Esophagus (tissue), 2 donors: ENCODE data around the gene ZNHIT3. TPM values are rescaled to one million over a fixed set of nuclear protein-coding genes. Genes with fewer than 3 reads are reported as not detected.

ENCODE experiments used
- H3K27ac ChIP-seq, 2 donors: one replicate each; pipeline ENCODE4 v1.5.1; 2013; ENCODE audit warnings: low read depth in 2 of 2, mild to moderate bottlenecking in 2 of 2, inconsistent platforms in 1 of 2, low read length in 1 of 2, moderate library complexity in 1 of 2
- H3K27me3 ChIP-seq, 2 donors: one replicate each; pipeline ENCODE4 v1.6.1; 2013; ENCODE audit warnings: low read length in 2 of 2, control low read depth in 1 of 2, mild to moderate bottlenecking in 1 of 2; ENCODE audit not compliant: insufficient read depth in 2 of 2, control insufficient read depth in 1 of 2
- H3K36me3 ChIP-seq, 2 donors: one replicate each; pipeline ENCODE4 v1.6.1; 2013; ENCODE audit warnings: low read length in 1 of 2; ENCODE audit not compliant: control insufficient read depth in 2 of 2, insufficient read depth in 2 of 2
- H3K4me1 ChIP-seq, 2 donors: one replicate each; pipeline ENCODE4 v1.6.1; 2013; ENCODE audit warnings: low read length in 1 of 2; ENCODE audit not compliant: control insufficient read depth in 2 of 2, insufficient read depth in 2 of 2
- H3K4me3 ChIP-seq, 2 donors: one replicate each; pipeline ENCODE4 v1.5.1; 2013; ENCODE audit warnings: low read length in 2 of 2, mild to moderate bottlenecking in 2 of 2, low read depth in 1 of 2, moderate library complexity in 1 of 2
- H3K9me3 ChIP-seq, 2 donors: one replicate each; pipeline ENCODE4 v1.6.1; 2013; ENCODE audit warnings: mild to moderate bottlenecking in 2 of 2, low read depth in 1 of 2, low read length in 1 of 2, moderate library complexity in 1 of 2; ENCODE audit not compliant: control insufficient read depth in 2 of 2, insufficient read depth in 1 of 2
- WGBS, 2 donors: extraction: QIAGEN DNeasy Blood & Tissue Kit; methylation state at CpG; one replicate each; pipeline ENCODE4 v1.1.7; 2013; 5-methylcytosine and 5-hydroxymethylcytosine counted together
- polyA plus RNA-seq, 2 donors: library from polyadenylated mRNA; stranded (reverse); fragments of 200-250 nt; gene quantifications; one replicate each; pipeline ENCODE4 v1.2.3, GENCODE V29; 2013
- donor health status: healthy with polysubstance abuse.
- donor health status: Bipolar disorder and iron deficiency.

Gene ZNHIT3
- polyA plus RNA-seq, 2 donors, result 14.7 to 37.0 TPM

- 79 to 81% methylated on average over 7 of the region's 7 CpGs for WGBS, 2 donors
- Histone ChIP-seq H3K4me1 (peaks cover 0 to 3% of the 10 kb centered on the region in 2 donors), H3K9me3 (peaks cover 0 to 2% of the 10 kb centered on the region in 2 donors), H3K36me3 (peaks cover 23 to 48% of the 10 kb centered on the region in 2 donors), H3K27ac (no peak overlapping the region), H3K4me3 (no peak overlapping the region), H3K27me3 (no peaks in the 10 kb centered on the region)
Observed at GRCh38 chr17:36498560-36499300, 12.2 kb downstream of the ZNHIT3 start.

DNA sequence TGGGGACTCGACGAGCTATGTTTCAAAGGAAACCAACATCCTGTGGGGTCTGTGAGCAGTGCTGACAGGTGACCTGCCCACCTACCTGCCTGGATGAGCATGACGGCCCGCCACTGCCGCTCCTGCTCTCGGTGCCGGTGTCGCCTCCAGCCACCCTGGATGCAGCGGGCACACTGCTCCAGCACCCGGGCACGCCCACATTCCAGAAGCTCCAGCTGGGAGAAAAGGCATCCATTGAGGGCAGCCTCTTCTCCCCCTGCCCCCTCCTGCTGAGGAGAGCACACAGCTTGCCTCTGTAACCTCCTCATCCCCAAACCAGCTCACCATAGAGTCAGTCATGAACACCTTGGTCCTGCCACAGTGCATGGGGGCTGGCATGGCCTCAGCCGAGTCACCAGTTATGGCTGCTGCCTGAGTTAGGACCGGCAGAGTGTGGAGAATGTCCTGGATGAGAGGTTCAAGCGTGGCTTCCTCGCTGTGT lies 14.3 kb downstream of the ZNHIT3 start:
- H3K4me1 ChIP-seq, result peaks cover 0 to 3% of the 10 kb centered on the region in 2 donors
- no peaks in the 10 kb centered on the region for H3K27me3 ChIP-seq
- 87 to 94% methylated on average over 15 of the region's 15 CpGs for WGBS, 2 donors
- H3K36me3 ChIP-seq, result peaks cover 22 to 53% of the 10 kb centered on the region in 2 donors
- no peak overlapping the region for H3K27ac ChIP-seq
- no peak overlapping the region for H3K4me3 ChIP-seq
- peaks cover 0 to 2% of the 10 kb centered on the region in 2 donors for H3K9me3 ChIP-seq

DNA sequence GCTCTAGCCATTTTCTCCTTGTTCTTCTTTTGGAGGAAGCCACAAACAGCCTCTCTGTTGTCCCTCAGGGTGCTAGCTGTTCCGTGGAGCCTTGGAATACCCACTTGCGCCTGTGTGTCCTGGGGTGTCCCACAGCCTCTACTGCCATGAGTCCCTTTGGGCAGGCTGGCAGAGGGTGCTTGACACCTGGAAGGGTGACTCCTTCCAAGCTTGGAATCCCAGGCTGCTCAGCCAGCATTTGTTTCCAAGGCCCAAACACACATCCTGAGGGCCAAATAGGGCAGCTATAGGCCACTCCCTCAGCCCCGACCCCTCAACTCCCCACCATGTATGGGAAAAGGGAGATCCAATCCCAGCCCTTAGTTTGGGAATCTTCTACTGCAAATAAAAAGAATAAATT lies 14.9 kb downstream of the ZNHIT3 start:
- peaks cover 20 to 50% of the 10 kb centered on the region in 2 donors for H3K36me3 ChIP-seq
- H3K27ac ChIP-seq, result no peak overlapping the region
- peaks cover 0 to 3% of the 10 kb centered on the region in 2 donors for H3K4me1 ChIP-seq
- H3K27me3 ChIP-seq, result no peaks in the 10 kb centered on the region
- 92 to 95% methylated on average over 3 of the region's 3 CpGs for WGBS, 2 donors
- H3K9me3 ChIP-seq, result peaks cover 0 to 2% of the 10 kb centered on the region in 2 donors
- no peak overlapping the region for H3K4me3 ChIP-seq

GRCh38 chr17:36501963-36502362 lies 15.5 kb downstream of the ZNHIT3 start:
- no peak overlapping the region for H3K27ac ChIP-seq
- peaks cover 22 to 48% of the 10 kb centered on the region in 2 donors for H3K36me3 ChIP-seq
- no peak overlapping the region for H3K4me3 ChIP-seq

GRCh38 chr17:36503456-36504155 lies 17.1 kb downstream of the ZNHIT3 start:
- no peak overlapping the region for H3K4me3 ChIP-seq
- H3K27ac ChIP-seq, result no peak overlapping the region
- WGBS, 2 donors, result 91 to 94% methylated on average over 7 of the region's 7 CpGs
- H3K27me3 ChIP-seq, result no peaks in the 10 kb centered on the region
- peaks cover 0 to 2% of the 10 kb centered on the region in 2 donors for H3K9me3 ChIP-seq
- peaks cover 0 to 3% of the 10 kb centered on the region in 2 donors for H3K4me1 ChIP-seq
- peaks cover 23 to 50% of the 10 kb centered on the region in 2 donors for H3K36me3 ChIP-seq

More at GRCh38 chr17:36501963-36502362, 15.5 kb downstream of the ZNHIT3 start:
- Histone ChIP-seq H3K4me1 (peaks cover 0 to 3% of the 10 kb centered on the region in 2 donors), H3K9me3 (peaks cover 0 to 2% of the 10 kb centered on the region in 2 donors), H3K27me3 (no peaks in the 10 kb centered on the region)
- 94 to 95% methylated on average over 6 of the region's 6 CpGs for WGBS, 2 donors

DNA sequence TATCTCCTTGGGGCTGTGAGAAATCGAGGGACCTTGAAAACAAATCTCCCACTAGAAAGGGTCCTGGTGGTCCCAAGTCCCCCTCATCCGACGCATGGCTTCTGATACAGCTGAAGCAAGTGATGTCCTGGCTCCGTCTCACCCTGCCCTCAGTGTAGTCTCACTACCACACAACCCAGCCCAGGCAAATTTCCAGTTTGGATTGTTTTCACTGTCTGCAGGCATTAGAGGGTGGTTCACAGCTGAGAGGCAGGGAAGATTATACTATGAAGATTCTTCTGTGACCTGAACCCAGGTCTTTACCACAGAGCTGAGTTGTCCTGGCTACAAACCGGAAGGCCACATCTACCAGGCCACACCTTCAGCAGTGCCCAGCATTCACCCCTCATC lies 17.7 kb downstream of the ZNHIT3 start:
- 93 to 97% methylated on average over 5 of the region's 5 CpGs for WGBS, 2 donors
- peaks cover 0 to 3% of the 10 kb centered on the region in 2 donors for H3K4me1 ChIP-seq
- H3K4me3 ChIP-seq, result no peak overlapping the region
- peaks cover 0 to 2% of the 10 kb centered on the region in 2 donors for H3K9me3 ChIP-seq
- H3K27me3 ChIP-seq, result no peaks in the 10 kb centered on the region
- no peak overlapping the region for H3K27ac ChIP-seq
- H3K36me3 ChIP-seq, result peaks cover 19 to 53% of the 10 kb centered on the region in 2 donors

DNA sequence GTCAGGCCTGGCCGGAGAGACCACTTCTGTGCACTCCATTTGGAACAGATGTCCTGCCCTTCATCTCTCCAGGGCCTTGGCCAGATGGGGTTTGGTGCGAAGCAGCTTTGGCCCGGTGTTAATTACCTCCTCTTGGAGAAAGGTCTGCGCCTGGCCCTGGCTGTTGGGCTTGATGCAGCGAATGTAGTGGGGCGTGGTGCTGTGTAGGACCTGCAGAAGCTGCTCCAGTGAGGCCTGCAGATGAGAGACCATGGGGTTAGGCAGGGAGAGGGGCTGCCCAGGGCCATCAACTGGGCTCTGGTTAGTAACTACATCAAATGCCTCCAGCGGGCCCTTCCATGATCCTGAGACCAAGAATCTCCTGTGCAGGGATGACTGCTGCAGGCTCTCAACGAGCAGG lies 18.7 kb downstream of the ZNHIT3 start:
- 92 to 94% methylated on average over 8 of the region's 8 CpGs for WGBS, 2 donors
- H3K27me3 ChIP-seq, result no peaks in the 10 kb centered on the region
- H3K4me1 ChIP-seq, result peaks cover 0 to 3% of the 10 kb centered on the region in 2 donors
- H3K4me3 ChIP-seq, result no peak overlapping the region
- peaks cover 22 to 55% of the 10 kb centered on the region in 2 donors for H3K36me3 ChIP-seq
- no peak overlapping the region for H3K27ac ChIP-seq
- H3K9me3 ChIP-seq, result peaks cover 0 to 2% of the 10 kb centered on the region in 2 donors

DNA sequence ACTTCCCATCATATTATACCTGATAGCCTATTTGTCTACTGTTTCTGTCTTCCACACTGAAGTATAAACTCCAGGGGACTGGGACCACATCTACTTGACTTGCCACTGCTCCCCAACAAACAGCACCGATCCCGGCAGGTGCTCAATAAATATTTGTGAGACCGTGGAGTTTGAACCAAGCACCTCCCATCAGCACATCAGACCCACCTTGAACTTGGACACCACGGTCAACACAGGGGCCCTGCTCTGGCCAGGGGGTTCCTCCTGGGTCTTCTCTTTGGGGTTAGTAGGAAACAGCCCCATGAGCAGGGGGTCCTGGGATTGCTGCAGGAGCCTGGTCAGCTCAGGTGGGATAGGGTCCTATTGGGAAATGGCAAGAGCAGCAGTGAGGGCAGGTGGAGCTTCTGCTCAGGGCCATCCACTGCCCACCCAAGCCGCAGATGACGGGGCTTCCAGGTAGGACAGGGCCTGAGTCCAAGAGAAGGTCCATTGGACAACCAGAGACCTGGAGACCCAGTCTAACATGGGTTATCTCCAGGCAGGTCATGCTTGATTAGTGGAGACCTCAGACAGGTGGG lies 19.9 kb downstream of the ZNHIT3 start:
- Histone ChIP-seq H3K27ac (no peak overlapping the region), H3K4me3 (no peak overlapping the region), H3K9me3 (no peaks in the 10 kb centered on the region), H3K36me3 (peaks cover 22 to 55% of the 10 kb centered on the region in 2 donors), H3K27me3 (no peaks in the 10 kb centered on the region), H3K4me1 (no peaks in the 10 kb centered on the region)
- WGBS, 2 donors, result 88 to 90% methylated on average over 6 of the region's 6 CpGs

GRCh38 chr17:36506831-36507230 lies 20.4 kb downstream of the ZNHIT3 start:
- 93 to 94% methylated on average over 11 of the region's 11 CpGs for WGBS, 2 donors
- Histone ChIP-seq H3K36me3 (peaks cover 26 to 54% of the 10 kb centered on the region in 2 donors), H3K4me1 (no peaks in the 10 kb centered on the region), H3K27me3 (no peaks in the 10 kb centered on the region), H3K4me3 (no peak overlapping the region), H3K27ac (no peak overlapping the region), H3K9me3 (no peaks in the 10 kb centered on the region)
